BE2C (cell line): ENCODE results near the gene CGB7.
"Not testable (repeated sequence)": the region's sequence is repeated elsewhere in the genome, so short reads cannot be mapped to it uniquely, and the experiment has no call there.

Experiments
- DNase-seq: peaks from one replicate; pipeline ENCODE4 v3.0.0-alpha.2; 2020
- H3K27me3 ChIP-seq: fragments of 250-450 bp; sonication (Bioruptor Pico); 2 replicates; pipeline ENCODE4 v1.5.1; 2020; ENCODE audit warnings: mild to moderate bottlenecking
- H3K36me3 ChIP-seq: fragments of 250-450 bp; sonication (Bioruptor Pico); 2 replicates; pipeline ENCODE4 v1.5.1; 2020; ENCODE audit warnings: mild to moderate bottlenecking
- H3K4me1 ChIP-seq: fragments of 250-450 bp; sonication (Bioruptor Pico); 2 replicates; pipeline ENCODE4 v1.5.1; 2020
- H3K4me3 ChIP-seq: 2 replicates; pipeline ENCODE4 v1.5.1; 2011; ENCODE audit warnings: low read depth, low read length
- H3K9me3 ChIP-seq: fragments of 250-450 bp; sonication (Bioruptor Pico); 2 replicates; pipeline ENCODE4 v1.5.1; 2020
- CTCF ChIP-seq: IDR thresholded peaks from 2 replicates; pipeline ENCODE4 v1.5.1; 2012; ENCODE audit warnings: mild to moderate bottlenecking, low read depth, low read length

The CGB7 gene

DNA sequence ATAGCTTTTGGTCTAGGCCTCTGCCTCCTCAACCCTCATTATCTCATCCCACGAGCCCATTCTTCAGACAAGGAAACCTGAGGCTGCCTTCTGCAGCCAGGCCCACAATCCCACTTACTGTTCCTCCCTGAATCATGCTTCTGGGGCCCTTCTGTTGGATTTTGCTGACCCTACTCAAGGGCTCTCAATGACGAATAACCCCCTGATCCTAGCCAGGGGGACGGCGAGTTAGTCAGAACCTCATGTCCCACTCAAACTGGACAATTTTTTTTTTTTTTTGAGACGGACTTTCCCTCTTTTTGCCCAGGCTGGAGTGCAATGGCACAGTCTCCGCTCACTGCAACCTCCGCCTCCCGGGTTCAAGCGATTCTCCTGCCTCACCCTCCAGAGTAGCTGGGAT, 35.4 kb downstream of the CGB7 start:
- no peaks in the 10 kb centered on the region for H3K36me3 ChIP-seq
- DNase-seq: no peak

DNA sequence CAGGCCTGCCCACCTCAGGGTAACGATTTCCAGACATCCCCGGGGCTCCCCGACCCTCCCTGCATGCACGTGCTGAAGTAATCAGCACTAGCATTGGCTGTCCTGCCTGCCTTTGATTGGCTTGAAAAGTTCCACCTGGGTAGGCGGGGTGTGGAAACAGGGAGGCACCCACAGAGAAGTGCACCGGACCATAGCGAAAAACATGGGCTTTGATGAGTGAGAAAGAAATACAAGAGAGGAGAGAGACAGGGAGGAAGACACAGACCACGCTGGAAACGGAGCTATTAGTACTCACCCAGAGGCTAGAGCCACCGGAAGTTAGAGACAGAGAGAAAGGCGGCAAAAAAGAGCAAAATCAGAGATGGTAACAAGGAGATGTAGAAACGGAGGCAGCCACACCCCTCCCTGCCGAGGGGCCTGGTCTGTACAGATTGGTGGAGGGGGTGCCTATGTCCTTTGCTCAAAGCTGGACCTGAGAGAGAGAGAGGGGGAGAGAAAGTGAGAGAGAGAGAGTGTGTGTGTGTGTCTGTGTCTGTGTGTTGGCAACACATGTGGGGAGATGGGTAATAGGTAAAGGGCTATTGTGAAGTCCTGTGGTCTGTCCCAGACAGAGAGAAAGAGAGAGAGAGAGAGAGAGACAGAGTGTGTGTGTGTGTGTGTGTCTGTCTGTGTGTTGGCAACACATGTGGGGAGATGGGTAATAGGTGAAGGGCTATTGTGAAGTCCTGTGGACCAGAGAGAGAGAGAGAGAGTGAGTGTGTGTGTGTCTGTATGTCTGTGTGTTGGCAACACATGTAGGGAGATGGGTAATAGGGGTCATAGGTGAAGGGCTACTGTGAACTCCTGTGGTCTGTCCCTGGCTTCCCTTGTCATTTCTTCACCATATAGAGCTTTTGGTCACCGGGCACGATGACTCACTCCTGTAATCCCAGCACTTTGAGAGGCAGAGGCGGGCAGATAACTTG, 36.3 kb downstream of the CGB7 start:
- H3K4me1 ChIP-seq: peaks cover 12% of the 10 kb centered on the region

More for the DNA sequence above, 35.4 kb downstream of the CGB7 start:
- no peaks in the 10 kb centered on the region for H3K9me3 ChIP-seq
- TF ChIP-seq CTCF: no peak
- no peaks in the 10 kb centered on the region for H3K27me3 ChIP-seq
- H3K4me3 ChIP-seq: no peak overlapping the region
- peaks cover 12% of the 10 kb centered on the region for H3K4me1 ChIP-seq

DNA sequence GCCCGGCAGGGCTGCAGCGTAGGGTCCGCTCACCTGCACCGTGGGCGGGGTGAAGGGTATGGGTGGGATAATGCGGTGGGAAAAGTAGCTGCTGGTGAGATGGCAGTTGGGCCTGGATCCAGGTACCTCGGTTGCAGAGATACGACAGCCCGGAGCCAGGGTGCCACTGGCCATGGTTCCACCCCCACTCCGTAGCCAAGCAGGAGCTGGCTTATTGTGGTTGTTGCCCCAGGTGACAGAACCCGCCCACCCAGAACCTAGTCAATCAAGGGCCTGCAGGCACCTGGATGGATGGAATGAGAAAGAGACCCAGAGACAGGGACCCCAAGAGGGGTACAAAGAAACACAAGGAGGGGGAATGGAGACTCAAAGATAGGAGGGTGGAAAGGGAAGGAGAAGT, 37.2 kb downstream of the CGB7 start:
- H3K9me3 ChIP-seq: no peaks in the 10 kb centered on the region
- DNase-seq: no peak
- no peak for TF ChIP-seq CTCF
- peaks cover 4% of the 10 kb centered on the region for H3K36me3 ChIP-seq
- H3K4me1 ChIP-seq: peaks cover 12% of the 10 kb centered on the region
- H3K27me3 ChIP-seq: no peaks in the 10 kb centered on the region
- no peak overlapping the region for H3K4me3 ChIP-seq

More for the DNA sequence above, 36.3 kb downstream of the CGB7 start:
- no peak for DNase-seq
- Histone ChIP-seq H3K36me3 (no peaks in the 10 kb centered on the region), H3K9me3 (no peaks in the 10 kb centered on the region), H3K4me3 (no peak overlapping the region), H3K27me3 (no peaks in the 10 kb centered on the region)
- no peak for TF ChIP-seq CTCF

- DNase-seq: peak; percentile 88
- Histone ChIP-seq H3K4me3 (peak overlapping the region; percentile 62), H3K9me3 (no peaks in the 10 kb centered on the region), H3K36me3 (peaks cover 13% of the 10 kb centered on the region), H3K4me1 (peaks cover 12% of the 10 kb centered on the region), H3K27me3 (no peaks in the 10 kb centered on the region)
- TF ChIP-seq CTCF: peak; percentile 37
Observed at GRCh38 chr19:49019242-49019932, 38.2 kb downstream of the CGB7 start.

- H3K4me3 ChIP-seq: peak overlapping the region; percentile 62
Observed at GRCh38 chr19:49018388-49019241, 38.9 kb downstream of the CGB7 start.

More at GRCh38 chr19:49018388-49019241, 38.9 kb downstream of the CGB7 start:
- DNase-seq, H3K27me3 ChIP-seq, H3K9me3 ChIP-seq: not testable (repeated sequence)
- Histone ChIP-seq H3K36me3 (peaks cover 17% of the 10 kb centered on the region), H3K4me1 (peaks cover 12% of the 10 kb centered on the region)
